ENCODE measurements around the gene CEP95.

Gene CEP95

DNA sequence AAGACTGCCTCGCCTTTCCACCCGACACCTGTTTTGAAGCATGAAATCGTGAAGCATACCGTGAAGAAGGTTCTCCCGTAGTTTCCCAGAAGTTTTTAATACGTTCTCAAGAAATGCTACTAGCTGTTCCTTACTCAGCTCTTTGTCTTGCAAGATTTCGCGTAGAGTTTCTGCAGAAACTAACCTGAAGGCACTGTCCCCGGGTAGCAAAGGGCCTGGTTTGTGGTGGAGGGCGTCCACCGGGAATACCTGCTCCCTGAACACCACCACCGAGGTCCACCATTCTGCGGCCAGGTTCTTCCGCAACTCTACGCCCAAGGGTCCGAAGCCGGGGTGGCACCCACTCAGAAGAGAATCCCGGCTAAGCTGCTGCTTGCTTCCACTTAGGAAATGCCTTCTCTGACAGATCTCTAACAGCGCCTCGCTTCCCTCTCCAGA, 10.4 kb upstream of the CEP95 start:
- DNase-seq = peak; percentile 54 to 55

DNA sequence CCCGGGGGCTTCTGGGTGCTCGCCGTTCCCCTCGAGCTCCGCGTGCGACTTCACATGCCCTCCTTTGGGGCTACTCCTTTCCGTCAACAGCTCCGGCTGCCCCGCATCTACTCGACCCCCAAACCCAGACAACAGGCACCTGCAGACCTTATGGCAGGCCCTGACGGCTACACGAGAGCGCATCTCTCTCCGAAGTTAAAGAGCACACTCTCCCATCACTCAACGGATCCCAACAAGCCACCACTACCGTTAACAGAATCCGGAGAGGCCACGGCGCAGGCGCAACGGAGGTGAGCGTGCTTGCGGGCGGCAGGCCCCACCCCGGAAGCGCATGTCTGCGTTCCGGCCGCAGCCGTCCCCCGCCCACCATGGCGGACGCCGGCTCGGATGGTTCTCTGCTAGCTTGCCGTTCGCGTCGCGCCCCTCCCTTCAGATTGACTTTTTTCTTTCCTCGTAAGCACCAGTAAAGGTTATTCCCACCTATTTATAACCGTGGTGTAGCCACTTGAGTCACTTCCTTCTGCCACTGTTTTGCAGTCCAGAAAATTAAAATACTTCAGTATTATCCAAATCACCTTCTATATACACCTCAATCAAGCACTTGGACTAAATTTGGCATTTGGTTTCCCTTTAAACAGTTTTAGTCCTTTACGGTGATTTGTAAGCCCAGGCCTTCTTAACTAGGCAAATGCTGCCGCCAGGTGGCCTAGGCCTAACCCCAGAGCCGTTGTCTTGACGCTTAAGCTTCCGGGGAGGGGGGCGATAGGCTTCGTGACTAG, 9.8 kb upstream of the CEP95 start, which contains the start of gene POLG2:
POLG2 (minus strand) TSS at position 269 of the 779 bp plus-strand sequence; CDS start at position 183, 86 bp downstream.
- peak; percentile 95 to 97 for DNase-seq

DNA sequence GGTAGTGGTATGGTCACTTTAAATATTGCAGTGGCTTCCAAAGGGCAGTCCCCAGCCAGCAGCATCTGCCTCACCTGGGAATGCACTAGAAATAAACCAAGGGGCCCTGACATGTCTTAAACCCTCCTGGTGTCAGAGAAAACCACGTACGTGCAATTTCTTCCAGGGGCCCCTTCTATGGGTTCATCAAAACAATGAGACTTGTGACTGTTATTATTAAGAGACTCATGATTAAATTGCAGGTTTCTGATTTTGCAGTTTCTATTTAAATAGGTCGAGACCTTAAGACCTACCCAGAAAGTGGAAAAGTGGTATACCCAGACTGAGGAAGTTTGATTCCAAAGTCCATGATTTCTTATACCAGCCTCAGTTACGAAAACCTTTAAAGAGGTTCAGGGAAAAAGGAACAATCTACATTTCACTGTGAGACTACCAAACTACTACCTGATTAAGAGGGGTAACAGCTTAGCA, 9.2 kb upstream of the CEP95 start:
- no peak for DNase-seq

DNA sequence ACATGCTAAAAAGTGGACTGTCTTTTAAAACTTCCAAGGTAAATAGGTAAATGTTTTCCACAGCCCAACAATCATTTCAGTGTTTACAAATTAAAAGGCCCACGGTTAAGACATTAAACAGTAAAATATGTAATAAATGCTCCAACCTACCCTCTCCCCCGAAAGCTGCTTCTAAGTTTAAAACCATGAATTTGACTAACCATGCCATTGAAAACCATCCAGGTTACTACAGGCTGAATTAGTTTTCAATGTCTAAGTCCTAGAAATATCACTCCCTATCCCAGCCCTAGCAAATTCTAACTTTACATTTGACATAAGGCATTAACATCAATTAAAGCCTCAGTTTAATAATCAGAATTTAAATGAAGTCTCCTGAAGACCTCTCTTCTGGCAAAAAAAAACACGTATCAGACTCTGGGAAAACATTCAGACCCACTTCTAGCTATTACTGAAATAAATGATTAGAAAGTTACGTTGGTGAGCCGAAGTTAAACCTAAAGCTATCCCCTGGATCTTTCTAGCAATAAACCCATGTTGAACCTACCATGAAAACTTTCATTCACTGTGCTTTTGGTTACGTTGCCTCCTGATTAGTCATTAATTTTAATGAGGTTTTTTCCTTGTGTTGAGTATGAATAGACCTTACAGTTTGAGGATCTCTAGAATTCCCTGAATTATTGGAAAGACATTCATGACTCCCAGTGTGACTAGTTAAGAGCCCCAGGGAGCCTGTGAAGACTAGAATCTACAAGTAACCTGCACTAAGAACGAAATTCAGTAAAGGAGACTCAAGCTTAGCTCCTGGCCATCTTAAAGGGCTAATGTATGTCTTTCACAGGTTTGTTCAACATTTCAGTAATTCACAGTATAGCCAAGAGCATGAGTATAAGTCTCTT, 8.2 kb upstream of the CEP95 start:
- no peak for DNase-seq

DNA sequence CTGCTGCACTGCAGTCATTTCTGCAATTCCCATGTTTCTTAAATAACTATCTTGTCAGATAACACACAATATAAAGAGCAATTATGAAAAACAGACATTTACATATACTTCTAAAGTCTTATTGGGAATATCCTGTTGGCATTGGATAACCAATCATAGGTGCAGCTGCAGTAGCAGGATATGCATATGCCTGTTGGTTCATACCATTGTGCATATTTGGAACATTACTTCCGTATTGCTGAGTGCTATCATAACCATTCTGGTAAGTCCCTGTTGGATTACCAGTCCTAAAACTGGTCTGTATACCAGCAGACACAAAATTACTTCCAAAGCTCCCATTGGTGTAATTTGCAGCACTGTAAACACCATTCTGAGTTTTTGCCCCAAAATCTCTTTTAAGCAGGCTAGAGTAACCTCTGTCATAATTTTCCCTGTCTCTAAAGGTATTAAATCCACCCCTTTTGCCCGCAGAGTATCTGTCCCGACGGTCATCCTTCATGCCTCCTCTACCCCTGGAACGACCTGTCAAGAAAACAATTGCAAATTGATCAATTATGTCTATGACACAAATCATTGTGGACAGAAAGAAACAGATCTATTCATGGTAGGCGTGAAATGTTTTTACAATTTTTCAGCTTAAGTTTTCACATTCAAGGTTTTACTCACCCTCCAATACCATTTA, 6.8 kb upstream of the CEP95 start:
- DNase-seq = no peak

DNA sequence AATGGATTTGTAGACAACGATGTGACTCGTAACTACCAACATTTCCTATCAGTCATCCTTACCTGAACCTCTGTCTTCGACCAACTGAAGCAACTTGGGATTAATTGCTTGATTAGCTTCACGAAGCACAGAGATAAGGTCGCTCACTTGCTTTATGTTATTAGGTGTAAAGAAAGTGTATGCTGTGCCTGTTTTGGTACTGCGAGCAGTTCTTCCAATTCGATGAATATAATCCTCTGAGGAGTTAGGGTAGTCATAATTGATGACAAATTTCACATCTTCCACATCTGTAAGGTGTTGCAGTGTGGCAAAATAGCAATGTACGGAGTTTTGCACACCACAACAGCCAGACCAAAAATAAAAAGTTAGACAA, 6.3 kb upstream of the CEP95 start:
- no peak for DNase-seq

DNA sequence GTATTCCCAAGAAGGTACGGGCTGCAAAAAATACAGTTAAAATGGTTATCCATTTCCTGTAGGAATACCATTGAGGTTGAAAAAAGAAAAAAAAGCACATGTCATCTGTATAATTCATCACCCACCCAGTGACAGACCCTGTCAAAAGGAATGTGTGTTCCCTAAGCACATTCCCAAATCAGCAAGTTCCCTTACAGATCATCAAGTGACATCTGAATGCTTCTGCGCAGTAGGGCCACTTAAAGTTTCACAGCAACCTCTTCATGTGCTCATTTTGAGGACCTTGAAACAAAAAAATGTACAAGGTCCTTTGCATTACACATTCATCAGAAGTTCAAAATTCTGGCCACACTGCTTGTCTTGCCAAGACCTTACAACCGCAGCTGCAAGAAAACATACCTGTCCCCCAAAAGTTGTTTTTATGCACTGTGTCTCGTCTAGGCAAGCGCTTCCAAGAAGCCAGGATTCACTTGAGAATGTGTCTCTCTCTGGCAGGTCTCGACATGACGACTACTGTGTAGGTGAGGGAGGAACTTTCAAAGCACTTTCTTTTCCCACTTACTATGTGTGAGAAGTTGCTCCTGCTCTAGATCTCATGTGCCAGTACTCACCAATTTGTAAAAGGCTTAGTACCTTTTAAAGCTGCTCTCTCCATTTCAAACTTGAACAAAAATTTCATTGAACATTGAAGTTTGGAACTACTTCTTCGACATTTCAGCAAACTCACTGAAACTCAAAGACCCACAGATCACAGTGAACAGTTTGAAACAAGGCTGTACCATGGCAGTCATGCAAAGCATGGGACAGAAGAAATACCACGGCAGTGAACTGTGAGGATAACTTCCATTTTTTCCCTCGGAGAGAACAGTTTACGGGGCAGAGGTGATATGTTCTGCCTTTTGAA, 5.7 kb upstream of the CEP95 start:
- no peak for DNase-seq

DNA sequence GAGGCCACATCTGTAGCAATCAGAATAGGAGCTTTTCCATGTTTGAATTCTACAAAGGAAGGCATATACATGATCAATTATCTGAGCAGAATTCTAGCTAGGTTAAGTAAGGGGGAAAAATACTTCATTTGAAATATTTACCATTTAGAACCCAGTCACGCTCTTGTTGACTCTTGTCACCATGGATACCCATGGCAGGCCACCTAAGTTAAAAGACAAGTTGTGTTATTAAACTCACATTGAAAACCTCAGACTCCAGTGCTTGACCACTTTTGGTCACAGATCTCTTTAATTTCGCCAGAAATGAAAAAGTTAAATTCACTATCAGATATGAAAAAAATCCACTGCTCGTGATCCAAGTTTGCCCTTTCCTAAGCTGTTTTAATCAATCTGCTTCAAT, 4.8 kb upstream of the CEP95 start:
- no peak for DNase-seq

DNA sequence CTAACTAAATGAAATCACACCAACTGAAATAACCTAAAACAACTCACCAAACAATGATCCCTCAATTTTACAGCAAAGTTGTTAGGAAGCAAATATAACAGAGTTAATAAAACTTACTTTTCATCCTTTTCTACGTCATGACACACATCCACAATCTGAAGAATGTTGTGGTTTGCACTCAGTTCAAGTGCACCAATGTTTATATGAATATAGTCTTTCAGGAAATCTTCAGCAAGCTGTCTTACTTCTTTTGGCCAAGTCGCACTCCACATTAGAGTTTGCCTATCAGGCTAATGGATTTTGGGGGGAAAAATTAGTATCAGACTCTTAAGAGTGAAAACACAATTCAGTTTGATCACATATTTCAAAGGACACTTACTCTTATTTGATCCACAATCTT, 4.0 kb upstream of the CEP95 start:
- DNase-seq = no peak

DNA sequence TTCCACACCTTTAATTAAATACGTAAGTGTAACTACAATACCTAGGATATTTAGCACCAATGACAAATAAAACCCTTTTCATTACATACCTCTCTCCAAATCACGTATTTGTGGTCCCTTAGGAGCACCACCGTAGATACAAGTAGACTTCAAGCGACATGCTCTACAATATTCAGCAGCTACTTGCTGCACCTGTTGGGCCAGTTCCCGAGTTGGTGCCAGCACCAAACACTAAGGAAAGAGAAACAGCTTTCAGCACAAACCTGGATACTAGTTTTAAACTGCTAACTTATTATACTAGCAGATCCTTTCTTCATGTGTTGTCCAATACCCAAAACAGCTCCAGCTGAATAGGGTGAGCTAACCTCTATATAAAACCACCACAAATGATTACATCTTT, 3.4 kb upstream of the CEP95 start:
- no peak for DNase-seq

DNA sequence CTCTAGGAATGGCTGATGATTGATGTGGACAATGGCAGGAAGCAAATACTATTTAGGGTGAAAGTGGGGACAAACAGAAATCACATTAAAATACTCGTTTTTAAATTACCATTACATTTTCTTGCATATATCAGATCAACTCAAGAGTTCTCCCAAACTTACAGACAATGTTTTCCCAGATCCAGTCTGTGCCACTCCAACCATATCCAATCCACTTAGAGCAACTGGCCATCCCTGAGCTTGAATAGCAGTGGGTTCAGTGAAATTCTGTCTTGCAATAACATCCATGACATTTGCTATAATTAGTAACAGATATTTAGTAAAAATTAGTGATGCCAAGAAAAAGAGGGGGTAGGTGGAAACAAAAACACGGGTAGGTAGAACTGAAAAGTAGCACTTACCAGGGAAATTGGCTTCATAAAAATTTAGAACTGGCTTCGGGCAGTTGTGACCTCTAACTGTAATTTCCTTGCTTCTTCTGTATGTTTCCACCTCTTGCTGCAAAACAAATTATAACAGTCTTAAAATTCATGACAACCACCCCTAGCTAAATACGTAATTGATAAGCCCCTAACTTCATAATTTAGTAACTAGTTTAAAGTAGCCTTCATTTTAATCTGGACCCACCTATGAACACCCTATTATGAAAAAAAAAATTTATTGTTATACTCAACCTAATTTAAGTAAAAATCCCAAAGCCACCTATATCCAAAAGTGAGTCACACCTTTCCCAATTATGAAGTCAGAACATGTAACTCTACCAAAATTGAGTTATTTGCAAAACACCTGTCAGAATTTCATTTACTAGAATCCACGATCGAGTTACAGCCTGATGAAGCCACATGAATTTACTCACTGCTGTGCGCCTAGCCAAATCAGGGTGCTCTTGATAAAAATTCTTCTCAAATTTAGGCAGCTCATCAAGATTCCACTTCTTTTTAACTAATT, 2.7 kb upstream of the CEP95 start:
- no peak for DNase-seq

DNA sequence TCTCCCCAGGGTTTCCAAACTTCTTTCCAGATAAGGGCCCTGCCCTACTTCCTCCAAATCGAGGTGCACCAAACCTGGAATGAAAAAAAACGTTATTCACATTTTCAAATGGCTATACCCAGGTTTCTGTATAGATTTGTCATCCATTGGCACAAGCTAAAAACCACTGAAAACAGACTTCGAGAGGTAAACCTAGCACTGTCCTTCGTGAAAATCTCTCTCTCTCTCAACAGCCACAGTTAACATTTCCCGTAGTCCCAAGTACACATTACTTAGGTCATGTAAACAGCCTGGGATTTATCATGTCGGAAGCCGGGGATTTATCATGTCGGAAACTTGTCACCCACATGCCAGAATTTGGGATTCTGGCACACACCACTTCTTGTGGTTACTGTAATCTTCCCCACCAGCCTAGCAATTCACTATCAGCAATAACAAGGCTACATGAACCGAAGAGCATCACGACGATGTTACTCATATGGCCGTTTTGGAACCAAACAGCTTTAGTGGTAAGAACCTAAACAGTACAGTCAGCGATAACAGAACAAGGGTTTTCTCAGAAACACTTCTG, 1.9 kb upstream of the CEP95 start:
- DNase-seq = peak in 1 of 2 experiments; percentile 40

DNA sequence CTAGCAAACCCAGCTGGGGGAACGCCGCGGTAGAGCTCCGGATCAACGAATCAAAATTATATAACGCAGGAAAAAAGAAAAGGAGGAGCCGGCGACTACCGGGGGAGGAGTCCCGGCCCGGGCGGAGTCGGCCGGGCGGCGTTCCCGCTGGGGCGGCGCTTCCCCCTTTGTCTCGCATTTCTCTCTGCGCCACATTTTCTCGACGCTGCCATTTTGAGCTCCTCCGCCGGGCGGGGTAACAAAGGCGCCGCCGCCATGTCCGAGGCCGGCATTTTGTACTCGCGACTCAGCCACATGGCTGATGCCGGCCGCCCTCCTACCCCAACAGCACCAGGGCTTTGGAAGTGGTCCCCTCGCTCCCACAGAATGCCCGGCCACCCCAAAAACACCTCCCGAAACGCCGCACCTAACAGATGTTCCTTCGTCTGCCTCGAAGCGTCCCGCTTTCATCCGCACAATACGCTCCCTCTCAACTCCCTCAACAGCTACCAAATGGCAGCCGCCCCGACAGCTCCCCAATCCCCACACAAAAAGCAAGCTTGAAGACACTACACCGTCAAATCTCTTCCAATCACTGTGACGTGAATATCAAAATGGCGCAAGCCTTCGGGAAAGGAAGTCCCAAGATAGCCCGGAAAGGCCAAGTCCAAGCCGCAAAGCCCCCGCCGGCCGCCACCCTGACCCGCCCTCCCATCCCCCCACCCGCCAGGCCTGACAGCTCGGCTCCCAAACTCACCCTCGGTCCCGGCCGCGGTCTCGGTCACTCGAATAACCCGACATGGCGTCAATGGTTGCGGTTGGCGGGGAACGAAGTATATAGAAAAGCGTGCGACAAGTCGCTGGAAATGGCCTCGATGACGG, 1.2 kb upstream of the CEP95 start:
- DNase-seq = peak; percentile 92 to 93

DNA sequence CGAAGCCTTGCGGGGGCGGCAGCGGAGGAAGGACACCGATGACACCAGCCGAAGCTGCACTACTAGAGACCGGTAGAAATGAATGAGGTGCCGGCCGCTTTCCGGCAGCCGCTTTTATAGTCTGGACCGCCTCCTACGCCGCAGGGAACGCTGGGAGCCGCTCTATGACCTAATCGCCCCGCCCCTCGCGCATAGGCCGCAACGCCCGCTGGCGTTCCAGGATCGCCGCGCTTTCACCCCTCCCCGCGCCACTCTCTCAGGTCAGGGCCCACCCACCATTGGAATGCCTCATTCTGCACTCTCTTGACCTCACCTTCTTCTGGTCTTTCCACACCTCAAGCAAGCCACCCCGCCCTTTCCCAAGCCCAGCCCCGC, 589 bp upstream of the CEP95 start, which contains the start of gene DDX5:
DDX5 (minus strand) TSS at position 89 of the 375 bp plus-strand sequence. CDS start 170 bp downstream, outside the sequence.
- DNase-seq = peak; percentile 97 to 98

DNA sequence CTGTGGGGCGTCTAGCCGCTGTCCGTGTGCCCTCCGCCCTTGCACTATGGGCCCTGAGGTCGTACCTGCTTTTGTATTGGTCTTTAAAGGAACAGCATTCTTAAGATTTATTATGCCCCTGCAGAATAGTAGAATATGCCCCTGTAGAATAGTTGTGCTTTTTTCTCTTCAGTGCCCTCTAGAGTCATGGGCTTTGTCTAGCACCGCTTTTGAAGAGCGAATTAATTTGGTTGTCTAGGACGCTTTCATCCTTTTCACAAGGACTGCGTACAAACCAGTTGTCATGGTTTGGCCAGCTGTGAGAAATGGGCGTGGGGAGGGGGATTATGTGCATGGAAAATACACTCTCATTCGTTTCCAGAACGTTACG, 621 bp downstream of the CEP95 start:
- DNase-seq = peak; percentile 52 to 87

DNA sequence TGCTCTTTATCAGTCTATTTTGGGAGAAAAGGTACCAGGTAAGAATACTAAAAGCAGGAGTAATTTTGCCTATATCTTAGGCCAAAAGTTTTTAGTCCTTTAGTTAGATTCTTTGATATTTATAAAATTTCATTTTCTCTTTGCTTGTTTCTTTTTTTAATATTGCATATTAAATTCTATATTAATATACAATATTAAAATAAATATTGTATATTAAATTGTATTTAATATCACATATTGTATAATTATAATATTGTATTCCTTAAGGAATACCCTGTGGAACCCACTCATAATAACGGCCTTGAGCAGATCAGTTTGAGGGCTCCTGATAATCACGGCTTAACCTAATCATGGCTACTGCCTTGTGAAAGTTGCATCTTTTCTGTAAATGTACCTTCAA, 1.9 kb downstream of the CEP95 start:
- no peak for DNase-seq

DNA sequence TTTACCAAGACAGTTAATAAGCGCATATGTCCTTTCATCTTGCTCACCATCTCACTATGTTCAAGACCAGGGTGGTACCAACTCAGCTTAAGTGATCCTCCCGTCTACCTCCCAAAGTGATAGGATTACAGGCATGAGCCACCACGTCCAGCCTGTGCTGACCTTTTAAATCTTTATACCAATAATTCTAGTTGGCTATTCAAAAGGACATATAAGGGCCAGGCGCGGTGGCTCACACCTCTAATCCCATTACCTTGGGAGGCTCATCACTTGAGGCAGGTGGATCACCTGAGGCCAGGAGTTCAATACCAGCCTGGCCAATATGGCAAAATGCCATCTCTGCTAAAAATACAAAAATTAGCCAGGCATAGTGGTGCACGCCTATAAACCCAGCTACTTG, 2.4 kb downstream of the CEP95 start:
- DNase-seq = no peak

DNA sequence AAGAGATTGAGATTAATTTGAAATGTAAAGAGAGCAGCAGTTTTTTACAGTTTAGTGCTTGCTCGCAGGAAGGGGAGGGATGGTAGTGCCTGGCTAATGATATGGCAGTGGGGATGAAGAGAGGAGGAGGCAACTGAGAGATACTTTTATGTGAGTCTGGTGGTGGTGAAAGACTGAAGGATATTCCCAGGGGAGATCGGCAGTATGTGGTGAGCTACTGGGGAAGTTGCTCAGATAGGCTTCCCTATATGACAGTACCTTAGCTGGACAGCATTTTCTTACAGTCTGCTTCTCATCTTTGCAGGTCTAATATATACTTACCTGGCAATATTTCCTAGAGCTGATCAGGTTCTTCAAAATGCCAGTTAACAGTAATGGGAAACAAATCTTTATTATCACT, 8.6 kb downstream of the CEP95 start:
- no peak for DNase-seq

DNA sequence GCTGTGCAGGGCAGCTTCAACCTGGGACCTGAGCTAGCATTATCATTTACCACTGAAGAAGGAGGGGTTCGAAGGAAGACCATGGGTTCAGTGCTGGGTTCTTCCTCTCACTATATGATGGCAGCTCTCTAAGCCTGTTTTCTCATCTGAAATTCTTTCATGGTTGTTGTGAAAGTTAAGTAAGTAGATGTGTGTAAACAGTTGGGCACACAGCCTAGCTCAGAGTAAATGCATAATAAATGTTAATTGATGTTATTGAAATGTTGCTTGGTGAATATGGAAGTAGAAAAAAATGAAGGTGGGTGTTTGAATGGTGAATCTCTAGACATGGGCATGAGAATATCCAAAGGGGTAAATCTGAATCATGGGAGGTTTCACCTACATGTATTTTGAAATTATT, 9.1 kb downstream of the CEP95 start:
- no peak for DNase-seq

DNA sequence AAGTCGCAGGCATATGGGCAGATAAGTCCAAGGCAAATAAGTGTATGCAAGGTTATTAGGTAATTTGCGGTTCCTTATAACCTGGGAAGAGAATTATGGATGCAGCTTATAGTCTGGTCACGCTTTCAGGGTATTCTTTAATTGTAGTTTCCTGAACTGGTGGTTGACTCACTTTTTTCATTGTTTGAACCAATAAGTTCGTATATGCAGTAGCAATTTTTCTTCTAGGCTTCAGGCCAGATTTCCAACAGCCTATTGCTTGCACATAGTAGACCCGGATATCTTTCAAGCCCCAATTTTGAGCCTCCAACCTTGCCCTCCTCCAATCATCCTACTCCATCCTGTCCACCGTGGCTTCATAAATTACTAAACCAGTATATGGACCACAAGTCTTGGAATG, 12.8 kb downstream of the CEP95 start:
- DNase-seq = no peak
